WI38 (cell line): ENCODE measurements around the gene NR2F1.

ENCODE experiments used
- H3K4me3 ChIP-seq: 2 replicates; pipeline ENCODE4 v1.5.1; 2011; ENCODE audit warnings: low read depth, mild to moderate bottlenecking, control low read depth, low read length
- TF ChIP-seq, protein P1 (sequence below): IDR thresholded peaks from 2 replicates; pipeline ENCODE4 v1.5.1; 2012; ENCODE audit warnings: low read depth, mild to moderate bottlenecking, control low read depth, low read length

The NR2F1 gene

DNA sequence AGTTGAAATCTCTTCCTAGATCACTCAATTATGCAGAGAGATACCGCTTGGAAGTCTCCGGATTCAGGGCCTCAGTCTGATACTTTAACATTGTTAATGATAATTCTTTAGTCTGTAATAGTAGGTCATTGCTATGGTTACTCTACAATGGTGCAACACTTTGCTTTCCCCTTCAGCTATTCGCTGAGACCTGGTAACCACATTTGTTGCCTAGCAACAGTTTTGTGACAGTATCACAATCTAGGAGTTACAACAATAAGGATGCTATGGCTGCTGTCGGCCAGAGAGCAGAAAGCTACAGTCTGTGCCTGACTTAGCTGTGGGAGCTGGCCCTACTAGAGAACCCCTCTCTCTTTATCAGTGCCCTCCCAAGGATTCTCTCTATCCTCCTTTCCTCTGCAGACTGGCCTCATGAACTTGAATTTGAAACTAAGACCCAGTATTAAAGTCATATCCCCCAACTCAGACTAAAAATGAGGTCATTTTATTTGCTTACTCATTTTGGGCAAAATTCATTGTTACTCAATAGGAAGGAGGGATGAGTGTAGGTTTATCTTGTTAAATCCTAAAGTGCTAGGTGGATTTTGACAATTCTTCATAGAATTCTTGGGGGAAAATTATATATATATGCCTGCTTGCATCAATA lies 39.3 kb downstream of the NR2F1 start:
- no peak overlapping the region; the same call in 1 of the 2 replicates for H3K4me3 ChIP-seq
- TF ChIP-seq, protein P1, sequence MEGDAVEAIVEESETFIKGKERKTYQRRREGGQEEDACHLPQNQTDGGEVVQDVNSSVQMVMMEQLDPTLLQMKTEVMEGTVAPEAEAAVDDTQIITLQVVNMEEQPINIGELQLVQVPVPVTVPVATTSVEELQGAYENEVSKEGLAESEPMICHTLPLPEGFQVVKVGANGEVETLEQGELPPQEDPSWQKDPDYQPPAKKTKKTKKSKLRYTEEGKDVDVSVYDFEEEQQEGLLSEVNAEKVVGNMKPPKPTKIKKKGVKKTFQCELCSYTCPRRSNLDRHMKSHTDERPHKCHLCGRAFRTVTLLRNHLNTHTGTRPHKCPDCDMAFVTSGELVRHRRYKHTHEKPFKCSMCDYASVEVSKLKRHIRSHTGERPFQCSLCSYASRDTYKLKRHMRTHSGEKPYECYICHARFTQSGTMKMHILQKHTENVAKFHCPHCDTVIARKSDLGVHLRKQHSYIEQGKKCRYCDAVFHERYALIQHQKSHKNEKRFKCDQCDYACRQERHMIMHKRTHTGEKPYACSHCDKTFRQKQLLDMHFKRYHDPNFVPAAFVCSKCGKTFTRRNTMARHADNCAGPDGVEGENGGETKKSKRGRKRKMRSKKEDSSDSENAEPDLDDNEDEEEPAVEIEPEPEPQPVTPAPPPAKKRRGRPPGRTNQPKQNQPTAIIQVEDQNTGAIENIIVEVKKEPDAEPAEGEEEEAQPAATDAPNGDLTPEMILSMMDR, result no peak

DNA sequence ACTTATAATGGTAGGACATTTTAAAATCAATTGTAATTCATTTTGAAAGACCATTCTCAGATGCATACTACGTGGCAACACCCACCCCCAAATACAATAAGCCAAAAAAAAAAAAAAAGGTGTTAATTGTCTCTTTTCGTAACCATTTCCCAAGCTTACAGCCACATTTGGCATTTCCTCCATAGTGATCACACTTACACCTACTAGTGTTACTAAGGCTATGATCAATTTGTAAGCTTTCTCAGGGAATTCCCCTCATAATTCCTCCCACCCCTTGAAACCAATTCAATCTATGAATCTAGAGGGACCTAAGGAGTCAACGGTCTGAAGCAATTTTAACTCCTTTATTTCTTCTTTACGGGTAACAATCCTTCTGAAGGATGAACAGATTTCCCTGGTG lies 40.1 kb downstream of the NR2F1 start:
- TF ChIP-seq, protein P1, result no peak
- no peak overlapping the region for H3K4me3 ChIP-seq

DNA sequence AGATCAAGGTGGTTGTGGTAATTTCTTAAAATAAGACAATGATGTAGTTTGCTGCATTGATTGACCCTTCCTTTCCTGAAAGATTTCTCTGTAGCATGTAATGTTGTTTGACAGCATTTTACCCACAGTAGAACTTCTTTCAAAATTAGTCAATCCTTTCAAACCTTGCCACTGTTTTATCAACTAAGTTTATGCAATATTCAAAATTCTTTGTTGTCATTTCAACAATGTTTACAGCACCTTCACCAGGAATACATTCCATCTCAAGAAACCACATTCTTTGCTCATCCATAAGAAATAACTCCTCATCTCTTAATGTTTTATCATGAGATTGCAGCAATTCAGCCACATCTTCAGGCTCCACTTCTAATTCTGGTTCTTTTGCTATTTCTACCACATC lies 43.8 kb downstream of the NR2F1 start:
- TF ChIP-seq, protein P1, result no peak
- no peak overlapping the region for H3K4me3 ChIP-seq

DNA sequence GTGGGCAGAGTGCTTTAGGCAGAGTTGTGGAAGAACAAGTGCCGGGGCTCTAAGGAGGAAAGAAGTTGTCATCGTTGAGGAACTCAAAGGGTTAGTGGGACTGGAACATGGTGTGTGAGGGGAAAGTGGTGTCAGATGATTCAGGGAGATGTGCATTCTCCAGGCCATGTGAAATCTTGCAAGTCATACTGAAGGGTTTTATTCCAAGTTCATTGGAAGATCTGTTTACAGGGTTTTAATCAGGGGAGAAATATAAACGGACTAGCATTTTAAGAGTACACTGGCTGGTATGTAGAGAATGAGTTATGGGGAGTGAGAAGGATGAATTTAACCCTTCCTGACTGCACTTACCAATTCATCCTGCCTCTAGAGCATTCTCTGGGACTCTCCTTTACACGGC lies 49.3 kb downstream of the NR2F1 start:
- TF ChIP-seq, protein P1, result no peak

DNA sequence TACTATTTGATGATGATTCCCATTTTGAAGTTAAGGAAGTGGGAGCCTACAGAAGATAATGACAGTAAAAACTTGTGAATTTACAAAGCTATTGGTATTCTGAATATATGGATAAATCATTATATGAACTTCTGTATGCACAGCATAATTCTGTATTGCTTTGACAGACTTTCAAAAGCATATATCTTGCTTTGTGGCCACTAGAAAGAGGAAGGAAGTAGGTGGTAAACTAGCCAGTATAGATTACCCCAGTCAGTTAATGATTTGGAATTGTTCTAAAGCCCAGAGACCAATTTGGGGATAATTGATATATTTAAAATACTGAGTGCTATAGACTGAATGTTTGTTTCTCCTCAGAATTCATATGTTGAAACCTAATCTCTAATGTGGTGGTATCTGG lies 53.0 kb downstream of the NR2F1 start:
- TF ChIP-seq, protein P1, result no peak
- H3K4me3 ChIP-seq, result no peak overlapping the region

More for the DNA sequence above, 49.3 kb downstream of the NR2F1 start:
- H3K4me3 ChIP-seq, result no peak overlapping the region

DNA sequence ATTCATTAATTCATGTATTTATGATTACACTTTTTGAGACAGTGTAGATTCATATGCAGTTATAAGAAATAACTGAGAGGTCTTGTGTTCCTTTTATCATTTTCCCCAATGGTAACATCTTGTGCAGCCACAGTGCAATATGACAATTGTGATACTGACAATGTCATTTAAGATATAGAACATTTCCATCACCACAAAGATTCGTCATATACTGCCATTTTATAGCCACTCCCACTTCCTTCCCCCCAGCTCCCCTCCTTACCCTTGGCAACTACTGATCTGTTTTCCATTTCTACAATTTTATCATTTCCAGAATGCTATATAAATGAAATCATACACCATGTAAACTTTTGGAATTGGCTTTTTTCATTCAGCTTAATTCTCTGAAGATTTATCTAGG lies 53.8 kb downstream of the NR2F1 start:
- TF ChIP-seq, protein P1, result no peak
- no peak overlapping the region for H3K4me3 ChIP-seq

DNA sequence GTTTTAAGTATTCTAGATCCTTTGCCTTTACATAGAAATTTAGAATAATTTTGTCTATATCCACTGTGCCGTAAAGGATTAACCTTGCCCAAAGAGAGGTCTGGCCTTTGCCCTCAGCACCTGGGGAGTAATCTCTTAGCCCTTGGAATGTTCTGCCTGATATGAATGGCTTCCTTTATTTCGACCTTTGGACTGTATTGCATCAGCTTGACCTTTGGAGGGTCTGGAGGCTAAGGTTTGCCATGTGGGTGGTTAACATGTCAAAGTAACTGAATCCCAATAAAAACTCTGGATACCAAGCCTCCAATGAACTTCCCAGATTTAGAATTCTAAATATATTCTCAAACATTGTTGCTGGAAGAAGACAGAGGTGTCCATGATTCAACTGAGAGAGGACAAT lies 54.7 kb downstream of the NR2F1 start:
- TF ChIP-seq, protein P1, result no peak
- no peak overlapping the region for H3K4me3 ChIP-seq
